ENCODE data around the gene C1QTNF7.
A peak's percentile ranks its signal among the peaks of the same experiment; 100 is the strongest.

C1QTNF7 gene

DNA sequence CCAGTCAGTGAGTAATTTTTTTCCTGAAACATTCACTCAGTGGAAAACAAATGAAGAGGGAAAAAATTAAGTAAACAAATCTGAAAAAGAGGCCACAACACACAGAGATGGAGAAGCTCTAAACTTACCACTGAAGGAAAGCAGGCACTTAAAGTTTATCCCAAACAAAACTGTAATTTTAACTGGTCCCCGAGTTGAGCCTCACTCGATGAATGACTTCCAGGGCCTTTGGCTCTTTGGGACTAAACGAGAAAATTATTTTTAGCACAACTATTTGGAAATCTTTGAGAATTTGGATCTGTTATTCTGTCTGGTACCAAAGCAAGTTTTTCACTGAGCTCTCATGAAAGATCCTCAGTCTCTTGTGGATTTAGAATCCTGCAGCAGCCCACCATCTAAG, at the start of gene C1QTNF7:
TSS of gene C1QTNF7 (plus strand) at position 333 of the 400 bp plus-strand sequence. CDS start 7,711 bp downstream, outside the sequence.
- Histone ChIP-seq H3K27ac (no peak within 1 kb of the TSS), H3K4me3 (no peak within 1 kb of the TSS), H3K9ac (ENCODE audit: insufficient read length) (no peak within 1 kb of the TSS), H3K9me3 (ENCODE audit: low read depth, low read length) (no peaks in the 10 kb centered on the region), H3K36me3 (ENCODE audit: insufficient read depth, low read length) (no peaks in the 10 kb centered on the region)
- TF ChIP-seq FOXP2 (optimal IDR thresholded peaks at IDR 0.05; ENCODE audit: control extremely low read depth, extremely low read length, insufficient read depth) (no peak), POLR2AphosphoS5 (IDR thresholded peaks at IDR 0.05; ENCODE audit: borderline replicate concordance, low read depth, low read length) (no peak), EZH2 (IDR thresholded peaks at IDR 0.05) (no peak)
- no peak for DNase-seq (ENCODE audit: low read depth, low spot score)

GRCh38 chr4:15378062-15378461, 49.8 kb upstream of the C1QTNF7 start:
- no peaks in the 10 kb centered on the region for H3K36me3 ChIP-seq (ENCODE audit: insufficient read depth, low read length)
- TF ChIP-seq EZH2 (IDR thresholded peaks at IDR 0.05) (no peak), FOXP2 (optimal IDR thresholded peaks at IDR 0.05; ENCODE audit: control extremely low read depth, extremely low read length, insufficient read depth) (no peak), POLR2AphosphoS5 (IDR thresholded peaks at IDR 0.05; ENCODE audit: borderline replicate concordance, low read depth, low read length) (no peak)
- H3K27ac ChIP-seq = 0 out of 2 replicates have a peak overlapping the region, but pooled peaks have one; percentile 19
- DNase-seq (ENCODE audit: low read depth, low spot score) = no peak
- no peak overlapping the region for H3K4me3 ChIP-seq
- no peak overlapping the region for H3K9ac ChIP-seq (ENCODE audit: insufficient read length)
- no peaks in the 10 kb centered on the region for H3K9me3 ChIP-seq (ENCODE audit: low read depth, low read length)

- Histone ChIP-seq H3K4me3 (no peak overlapping the region), H3K27ac (0 out of 2 replicates have a peak overlapping the region, but pooled peaks have one; percentile 19), H3K9me3 (ENCODE audit: low read depth, low read length) (no peaks in the 10 kb centered on the region), H3K36me3 (ENCODE audit: insufficient read depth, low read length) (no peaks in the 10 kb centered on the region), H3K9ac (ENCODE audit: insufficient read length) (no peak overlapping the region)
- no peak for TF ChIP-seq FOXP2 (optimal IDR thresholded peaks at IDR 0.05; ENCODE audit: control extremely low read depth, extremely low read length, insufficient read depth)
- no peak for TF ChIP-seq EZH2 (IDR thresholded peaks at IDR 0.05)
- TF ChIP-seq POLR2AphosphoS5 (IDR thresholded peaks at IDR 0.05; ENCODE audit: borderline replicate concordance, low read depth, low read length) = no peak
- DNase-seq (ENCODE audit: low read depth, low spot score) = no peak
These were observed 49.3 kb upstream of the C1QTNF7 start for GRCh38 chr4:15378493-15378892.

- Histone ChIP-seq H3K9me3 (ENCODE audit: low read depth, low read length) (no peaks in the 10 kb centered on the region), H3K36me3 (ENCODE audit: insufficient read depth, low read length) (no peaks in the 10 kb centered on the region), H3K9ac (ENCODE audit: insufficient read length) (no peak overlapping the region), H3K27ac (no peak overlapping the region), H3K4me3 (no peak overlapping the region)
- TF ChIP-seq EZH2 (IDR thresholded peaks at IDR 0.05) = no peak
- TF ChIP-seq FOXP2 (optimal IDR thresholded peaks at IDR 0.05; ENCODE audit: control extremely low read depth, extremely low read length, insufficient read depth) = no peak
- TF ChIP-seq POLR2AphosphoS5 (IDR thresholded peaks at IDR 0.05; ENCODE audit: borderline replicate concordance, low read depth, low read length) = no peak
- no peak for DNase-seq (ENCODE audit: low read depth, low spot score)
These were observed 46.0 kb upstream of the C1QTNF7 start for GRCh38 chr4:15381806-15382338.

- Histone ChIP-seq H3K4me3 (no peak overlapping the region), H3K27ac (no peak overlapping the region), H3K36me3 (ENCODE audit: insufficient read depth, low read length) (no peaks in the 10 kb centered on the region), H3K9ac (ENCODE audit: insufficient read length) (no peak overlapping the region), H3K9me3 (ENCODE audit: low read depth, low read length) (no peaks in the 10 kb centered on the region)
- TF ChIP-seq POLR2AphosphoS5 (IDR thresholded peaks at IDR 0.05; ENCODE audit: borderline replicate concordance, low read depth, low read length) = no peak
- no peak for TF ChIP-seq EZH2 (IDR thresholded peaks at IDR 0.05)
- no peak for TF ChIP-seq FOXP2 (optimal IDR thresholded peaks at IDR 0.05; ENCODE audit: control extremely low read depth, extremely low read length, insufficient read depth)
- no peak for DNase-seq (ENCODE audit: low read depth, low spot score)
These were observed 45.1 kb upstream of the C1QTNF7 start for GRCh38 chr4:15382669-15383273.

GRCh38 chr4:15385515-15385914, 42.3 kb upstream of the C1QTNF7 start:
- TF ChIP-seq FOXP2 (optimal IDR thresholded peaks at IDR 0.05; ENCODE audit: control extremely low read depth, extremely low read length, insufficient read depth) = no peak
- no peak for TF ChIP-seq EZH2 (IDR thresholded peaks at IDR 0.05)
- TF ChIP-seq POLR2AphosphoS5 (IDR thresholded peaks at IDR 0.05; ENCODE audit: borderline replicate concordance, low read depth, low read length) = no peak
- H3K9ac ChIP-seq (ENCODE audit: insufficient read length) = no peak overlapping the region
- H3K4me3 ChIP-seq = no peak overlapping the region
- DNase-seq (ENCODE audit: low read depth, low spot score) = no peak
- H3K27ac ChIP-seq = no peak overlapping the region
- H3K36me3 ChIP-seq (ENCODE audit: insufficient read depth, low read length) = no peaks in the 10 kb centered on the region
- no peaks in the 10 kb centered on the region for H3K9me3 ChIP-seq (ENCODE audit: low read depth, low read length)

DNA sequence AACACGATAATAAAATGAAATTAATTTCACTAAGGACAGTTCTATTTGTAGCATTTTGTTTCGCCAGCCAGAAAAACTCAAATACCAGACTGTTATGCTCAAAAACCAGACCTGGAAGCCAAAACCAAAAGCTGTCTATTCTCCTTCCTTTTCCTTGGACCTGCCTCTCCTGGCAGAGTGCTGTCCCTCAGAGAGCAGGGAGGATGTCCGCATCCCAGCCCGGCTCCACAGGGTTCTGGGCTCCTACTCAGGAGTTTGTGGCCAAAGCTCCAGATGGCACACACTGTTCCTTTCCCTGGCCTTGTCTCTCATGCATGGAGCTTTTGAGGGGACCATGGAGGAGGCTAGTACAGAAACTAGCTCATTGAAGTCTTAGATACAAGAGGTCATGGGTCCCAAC, 41.9 kb upstream of the C1QTNF7 start:
- TF ChIP-seq FOXP2 (optimal IDR thresholded peaks at IDR 0.05; ENCODE audit: control extremely low read depth, extremely low read length, insufficient read depth) (no peak), EZH2 (IDR thresholded peaks at IDR 0.05) (no peak), POLR2AphosphoS5 (IDR thresholded peaks at IDR 0.05; ENCODE audit: borderline replicate concordance, low read depth, low read length) (no peak)
- no peak overlapping the region for H3K27ac ChIP-seq
- H3K36me3 ChIP-seq (ENCODE audit: insufficient read depth, low read length) = no peaks in the 10 kb centered on the region
- H3K9ac ChIP-seq (ENCODE audit: insufficient read length) = no peak overlapping the region
- no peak overlapping the region for H3K4me3 ChIP-seq
- H3K9me3 ChIP-seq (ENCODE audit: low read depth, low read length) = no peaks in the 10 kb centered on the region
- no peak for DNase-seq (ENCODE audit: low read depth, low spot score)

DNA sequence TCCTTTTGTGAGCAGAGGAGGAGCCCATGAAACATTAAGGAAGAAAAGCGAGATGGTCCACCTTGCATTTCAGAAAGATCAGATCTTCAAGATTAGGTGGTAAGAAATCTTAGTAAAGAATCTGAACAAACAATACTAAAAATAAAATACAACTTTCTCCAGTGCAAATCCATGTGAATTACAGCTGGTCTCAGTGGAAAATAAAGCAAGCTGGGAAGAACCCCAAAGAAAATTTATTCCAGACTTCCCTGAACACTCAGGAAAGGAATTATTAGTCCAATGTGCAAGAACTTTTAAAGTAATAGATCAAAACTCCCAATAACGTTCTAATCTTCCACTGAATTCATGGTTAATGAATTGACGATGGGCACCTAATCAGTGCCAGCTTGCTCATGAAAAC, 37.3 kb upstream of the C1QTNF7 start:
- Histone ChIP-seq H3K27ac (no peak overlapping the region), H3K4me3 (no peak overlapping the region), H3K36me3 (ENCODE audit: insufficient read depth, low read length) (no peaks in the 10 kb centered on the region), H3K9me3 (ENCODE audit: low read depth, low read length) (no peaks in the 10 kb centered on the region), H3K9ac (ENCODE audit: insufficient read length) (no peak overlapping the region)
- no peak for DNase-seq (ENCODE audit: low read depth, low spot score)
- TF ChIP-seq EZH2 (IDR thresholded peaks at IDR 0.05) (no peak), POLR2AphosphoS5 (IDR thresholded peaks at IDR 0.05; ENCODE audit: borderline replicate concordance, low read depth, low read length) (no peak), FOXP2 (optimal IDR thresholded peaks at IDR 0.05; ENCODE audit: control extremely low read depth, extremely low read length, insufficient read depth) (no peak)
